A673 (cell line): ENCODE measurements around the gene MARK2. TPM values are rescaled to one million over a fixed set of nuclear protein-coding genes. Genes with fewer than 3 reads are reported as not detected.

Experiments
- BruUV-seq: library from RNA; stranded (reverse); fragments of 400-500 nt; replicated peaks from 2 replicates; lab custom pipeline; 2021; lab: Mats Ljungman, UMichigan
- CTCF ChIA-PET: fragments of 300-600 bp; sonication (Branson Sonifier 250); formaldehyde crosslinking; loops from one replicate; lab custom pipeline; 2022; ENCODE audit warnings: antibody characterized with exemption; lab: Charles Lee
- POLR2A ChIA-PET: fragments of 300-600 bp; sonication (Branson Sonifier 250); formaldehyde crosslinking; loops from one replicate; lab custom pipeline; 2022; ENCODE audit warnings: antibody characterized with exemption; ENCODE audit not compliant: low non-redundant PET; lab: Charles Lee
- DNase-seq: peaks from one replicate; pipeline ENCODE4 v3.0.0-alpha.2; 2015; ENCODE audit warnings: low spot score
- H3K27ac ChIP-seq: fragments of 200-600 bp; sonication (generic); 2 replicates; pipeline ENCODE4 v1.5.1; 2016; ENCODE audit warnings: mixed run types, low read depth, mild to moderate bottlenecking, mixed read lengths, antibody characterized with exemption, low read length; ENCODE audit not compliant: poor library complexity, severe bottlenecking
- H3K27me3 ChIP-seq: fragments of 200-600 bp; sonication (generic); replicated peaks from 2 replicates; pipeline ENCODE4 v1.6.1; 2017; ENCODE audit warnings: mixed run types, low read depth, mild to moderate bottlenecking, mixed read lengths, antibody characterized with exemption, low read length; ENCODE audit not compliant: insufficient read depth, poor library complexity
- H3K36me3 ChIP-seq: fragments of 200-600 bp; sonication (generic); 2 replicates; pipeline ENCODE4 v1.6.1; 2016; ENCODE audit warnings: mixed run types, mild to moderate bottlenecking, mixed read lengths, antibody characterized with exemption, low read length; ENCODE audit not compliant: insufficient read depth, poor library complexity, severe bottlenecking
- H3K4me1 ChIP-seq: fragments of 200-600 bp; sonication (generic); 2 replicates; pipeline ENCODE4 v1.6.1; 2017; ENCODE audit warnings: mixed run types, mild to moderate bottlenecking, mixed read lengths, antibody characterized with exemption, low read length; ENCODE audit not compliant: insufficient read depth, poor library complexity, severe bottlenecking
- H3K4me3 ChIP-seq: fragments of 200-600 bp; sonication (generic); 2 replicates; pipeline ENCODE4 v1.5.1; 2016; ENCODE audit warnings: low read depth, mixed run types, mild to moderate bottlenecking, mixed read lengths, low read length; ENCODE audit not compliant: poor library complexity, severe bottlenecking
- H3K9me3 ChIP-seq: fragments of 200-600 bp; sonication (generic); 2 replicates; pipeline ENCODE4 v1.6.1; 2016; ENCODE audit warnings: mixed run types, low read depth, mild to moderate bottlenecking, mixed read lengths, antibody characterized with exemption, low read length; ENCODE audit not compliant: poor library complexity, severe bottlenecking
- CTCF ChIP-seq: fragments of 300-800, 200-600 bp; sonication (generic); conservative IDR thresholded peaks from 2 replicates; pipeline ENCODE4 v1.5.1; 2017; ENCODE audit warnings: low read depth, mild to moderate bottlenecking, antibody characterized with exemption, low read length, moderate library complexity, mixed read lengths
- EZH2 ChIP-seq: fragments of 200-600 bp; sonication (generic); IDR thresholded peaks from 2 replicates; pipeline ENCODE4 v1.6.1; 2017; ENCODE audit warnings: borderline replicate concordance, low read depth, mild to moderate bottlenecking, mixed read lengths, antibody characterized with exemption, low read length; ENCODE audit not compliant: poor library complexity, severe bottlenecking
- intact Hi-C: fragments of 100-400 bp; cut with micrococcal nuclease; formaldehyde crosslinking; loops from one replicate; pipeline ENCODE4 v1.10.0; 2022; ENCODE audit not compliant: unreplicated experiment
- total RNA-seq: library from RNA; stranded (reverse); gene quantifications from 2 replicates; pipeline ENCODE4 v1.2.3, GENCODE V29; 2021

The MARK2 gene
- total RNA-seq, 1 experiment from 2014 or later = 61.7 TPM

DNA sequence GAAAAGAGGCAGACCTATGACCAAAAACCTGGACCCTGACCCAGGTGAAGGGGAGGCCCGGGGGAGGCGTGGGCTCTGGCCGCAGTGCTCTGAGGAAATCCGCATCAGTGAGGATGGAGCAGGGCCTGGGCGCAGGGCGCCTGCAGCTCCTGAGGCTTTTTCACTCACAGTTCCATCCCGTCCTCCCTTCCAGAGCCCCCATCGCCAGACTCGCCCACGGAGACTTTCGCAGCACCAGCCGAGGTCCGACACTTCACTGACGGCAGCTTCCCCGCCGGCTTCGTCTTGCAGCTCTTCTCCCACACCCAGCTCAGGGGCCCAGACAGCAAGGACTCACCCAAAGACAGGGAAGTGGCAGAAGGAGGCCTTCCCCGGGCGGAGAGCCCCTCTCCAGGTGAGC is 20.3 kb upstream of the MARK2 start:
- no peak for DNase-seq
- TF ChIP-seq EZH2 (no peak), CTCF (no peak)
- H3K36me3 ChIP-seq = peaks cover 82% of the 10 kb centered on the region
- ChIA-PET POLR2A (no interaction called here), CTCF (no interaction called here)
- H3K27ac ChIP-seq = no peak overlapping the region
- BruUV-seq = no TSS peak
- H3K27me3 ChIP-seq = no peaks in the 10 kb centered on the region
- peaks cover 11% of the 10 kb centered on the region for H3K4me1 ChIP-seq
- intact Hi-C loops = no loop called here
- H3K9me3 ChIP-seq = no peaks in the 10 kb centered on the region
- H3K4me3 ChIP-seq = no peak overlapping the region

DNA sequence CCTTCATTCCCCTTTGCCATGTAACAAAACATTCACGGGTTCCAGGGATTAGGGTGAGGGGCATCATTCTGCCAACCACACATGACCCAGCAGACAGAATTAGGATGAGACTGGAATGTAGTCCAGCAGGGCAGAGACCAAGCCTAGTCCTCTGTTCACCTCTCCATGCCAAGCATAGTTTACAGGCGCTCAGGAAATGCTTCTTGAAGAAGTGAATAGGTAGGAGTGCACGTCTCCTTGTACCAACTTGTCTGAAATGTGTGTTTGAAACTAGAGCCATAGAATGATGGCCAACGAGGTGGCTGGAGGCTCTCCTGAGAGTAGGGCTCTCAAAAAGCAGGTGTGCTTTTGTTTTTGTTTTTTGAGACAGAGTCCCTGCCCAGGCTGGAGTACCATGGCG is 17.5 kb upstream of the MARK2 start:
- H3K36me3 ChIP-seq = peaks cover 95% of the 10 kb centered on the region
- CTCF ChIA-PET = no interaction called here

GRCh38 chr11:63826471-63827190 is 12.3 kb upstream of the MARK2 start:
- H3K27ac ChIP-seq = no peak overlapping the region
- H3K9me3 ChIP-seq = no peaks in the 10 kb centered on the region
- DNase-seq = no peak
- POLR2A ChIA-PET = no interaction called here
- peaks cover 59% of the 10 kb centered on the region for H3K36me3 ChIP-seq
- no peak overlapping the region for H3K4me3 ChIP-seq
- H3K27me3 ChIP-seq = no peaks in the 10 kb centered on the region
- no peak for TF ChIP-seq CTCF
- TF ChIP-seq EZH2 = no peak
- CTCF ChIA-PET = no interaction called here
- no peaks in the 10 kb centered on the region for H3K4me1 ChIP-seq
- no TSS peak for BruUV-seq
- intact Hi-C loops = loop anchor here (5.0 kb wide), 1 partner anchor 59 kb away; the partner anchor contains the start of gene ZFTA

More for the DNA sequence above, 17.5 kb upstream of the MARK2 start:
- no TSS peak for BruUV-seq
- no peaks in the 10 kb centered on the region for H3K9me3 ChIP-seq
- POLR2A ChIA-PET = no interaction called here
- no peak overlapping the region for H3K27ac ChIP-seq
- DNase-seq = no peak
- no peak overlapping the region for H3K4me3 ChIP-seq
- intact Hi-C loops = no loop called here
- no peak for TF ChIP-seq CTCF
- no peak for TF ChIP-seq EZH2
- no peaks in the 10 kb centered on the region for H3K27me3 ChIP-seq
- H3K4me1 ChIP-seq = no peaks in the 10 kb centered on the region
